Measurements from ENCODE around the gene AKR1E2.

DNA sequence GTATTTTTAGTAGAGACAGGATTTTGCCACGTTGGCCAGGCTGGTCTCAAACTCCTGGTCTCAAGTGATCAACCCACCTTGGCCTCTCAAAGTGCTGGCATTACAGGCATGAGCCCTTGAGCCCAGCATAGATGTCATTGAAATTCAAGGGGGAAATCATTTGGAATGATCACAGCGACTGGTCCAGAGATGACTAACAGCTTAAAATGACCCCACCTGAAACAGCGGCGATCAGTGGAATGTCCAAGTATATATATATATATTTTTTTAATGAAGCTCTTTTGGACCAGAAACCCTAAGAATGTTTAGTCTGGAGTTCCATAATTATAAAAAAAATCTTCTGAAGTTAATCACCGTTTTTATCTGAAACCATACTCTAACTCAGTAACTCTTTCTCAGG lies 12.5 kb upstream of the AKR1E2 start:
- TF ChIP-seq CTCF (conservative IDR thresholded peaks at IDR 0.05) (no peak), ZFX (IDR thresholded peaks at IDR 0.05) (no peak)

All from C4-2B (cell line).